ENCODE measurements around the gene PRC1.

DNA sequence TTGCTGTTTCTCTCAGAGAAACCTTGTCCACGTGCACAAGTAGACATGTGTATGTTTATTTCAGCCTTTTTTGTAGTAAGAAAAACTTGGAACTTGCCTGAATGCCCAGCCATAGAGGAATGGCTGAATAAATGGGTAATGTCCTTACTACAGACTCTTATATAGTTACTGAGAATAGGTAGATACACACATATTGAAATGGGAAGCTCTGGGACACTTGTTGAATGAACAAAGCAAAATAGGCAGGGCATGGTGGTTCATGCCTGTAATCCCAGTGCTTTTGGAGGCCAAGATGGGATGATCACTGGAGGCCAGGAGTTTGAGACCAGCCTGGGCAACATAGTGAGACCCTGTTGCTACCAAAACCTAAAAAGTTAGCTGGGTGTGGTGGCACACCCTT is 57.5 kb downstream of the PRC1 start:
- TF ChIP-seq, protein P1, sequence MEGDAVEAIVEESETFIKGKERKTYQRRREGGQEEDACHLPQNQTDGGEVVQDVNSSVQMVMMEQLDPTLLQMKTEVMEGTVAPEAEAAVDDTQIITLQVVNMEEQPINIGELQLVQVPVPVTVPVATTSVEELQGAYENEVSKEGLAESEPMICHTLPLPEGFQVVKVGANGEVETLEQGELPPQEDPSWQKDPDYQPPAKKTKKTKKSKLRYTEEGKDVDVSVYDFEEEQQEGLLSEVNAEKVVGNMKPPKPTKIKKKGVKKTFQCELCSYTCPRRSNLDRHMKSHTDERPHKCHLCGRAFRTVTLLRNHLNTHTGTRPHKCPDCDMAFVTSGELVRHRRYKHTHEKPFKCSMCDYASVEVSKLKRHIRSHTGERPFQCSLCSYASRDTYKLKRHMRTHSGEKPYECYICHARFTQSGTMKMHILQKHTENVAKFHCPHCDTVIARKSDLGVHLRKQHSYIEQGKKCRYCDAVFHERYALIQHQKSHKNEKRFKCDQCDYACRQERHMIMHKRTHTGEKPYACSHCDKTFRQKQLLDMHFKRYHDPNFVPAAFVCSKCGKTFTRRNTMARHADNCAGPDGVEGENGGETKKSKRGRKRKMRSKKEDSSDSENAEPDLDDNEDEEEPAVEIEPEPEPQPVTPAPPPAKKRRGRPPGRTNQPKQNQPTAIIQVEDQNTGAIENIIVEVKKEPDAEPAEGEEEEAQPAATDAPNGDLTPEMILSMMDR (IDR thresholded peaks at IDR 0.05) = no peak
- no peak for TF ChIP-seq POLR2AphosphoS5 (IDR thresholded peaks at IDR 0.05)

Data from sigmoid colon (tissue), 4 donors.